IMR-90 (cell line): Measurements from ENCODE around the gene CNGB1. TPM values are rescaled to one million over a fixed set of nuclear protein-coding genes. Genes with fewer than 3 reads are reported as not detected.

Experiments used
- ATAC-seq: fragments of 200-7000 bp; cut with Tn5 transposase; 2 replicates; pipeline ENCODE4 v1.9.1; 2020; ENCODE audit warnings: low read depth, mild to moderate bottlenecking, moderate library complexity
- BruUV-seq: library from RNA; stranded (reverse); fragments of 400-500 nt; replicated peaks from 2 replicates; lab custom pipeline; 2021; lab: Mats Ljungman, UMichigan
- CTCF ChIA-PET: fragments of 300-600 bp; formaldehyde crosslinking; extraction: SDS; loops from one replicate; lab custom pipeline; 2021; ENCODE audit warnings: antibody characterized with exemption; lab: Yijun Ruan, JAX
- POLR2A ChIA-PET: fragments of 300-600 bp; sonication (Branson Sonifier 250); formaldehyde crosslinking; loops from one replicate; lab custom pipeline; 2022; ENCODE audit warnings: antibody characterized with exemption; ENCODE audit not compliant: unreplicated experiment; lab: Charles Lee
- DNase-seq: peaks from one replicate; pipeline ENCODE4 v3.0.0; 2013
- H2AFZ ChIP-seq: replicated peaks from 2 replicates; pipeline ENCODE3; 2013; ENCODE audit warnings: low read length, mild to moderate bottlenecking; ENCODE audit not compliant: poor library complexity
- H2AK5ac ChIP-seq: 2 replicates; pipeline ENCODE4 v1.6.1; 2013; ENCODE audit warnings: low read depth, low read length, inconsistent platforms
- H2AK9ac ChIP-seq: replicated peaks from 2 replicates; pipeline ENCODE3; 2013; ENCODE audit warnings: mild to moderate bottlenecking, low read depth, low read length, moderate library complexity; ENCODE audit not compliant: poor library complexity
- H2BK120ac ChIP-seq: 2 replicates; pipeline ENCODE4 v1.6.1; 2013; ENCODE audit warnings: low read depth, low read length, inconsistent platforms
- H2BK15ac ChIP-seq: 3 replicates; pipeline ENCODE4 v1.6.1; 2013; ENCODE audit warnings: low read depth, low read length, inconsistent platforms
- H2BK20ac ChIP-seq: 2 replicates; pipeline ENCODE4 v1.6.1; 2013; ENCODE audit warnings: low read depth, mild to moderate bottlenecking, inconsistent platforms, low read length, moderate library complexity
- H2BK5ac ChIP-seq: 2 replicates; pipeline ENCODE4 v1.6.1; 2013; ENCODE audit warnings: mild to moderate bottlenecking, low read depth, low read length, inconsistent platforms; ENCODE audit not compliant: poor library complexity, severe bottlenecking
- H3K14ac ChIP-seq: replicated peaks from 2 replicates; pipeline ENCODE4 v1.6.1; 2013; ENCODE audit warnings: low read depth, low read length, inconsistent platforms
- H3K18ac ChIP-seq: 2 replicates; pipeline ENCODE4 v1.6.1; 2013; ENCODE audit warnings: low read depth, low read length, control low read depth
- H3K23ac ChIP-seq: 2 replicates; pipeline ENCODE4 v1.6.1; 2013; ENCODE audit warnings: low read depth, low read length, inconsistent platforms
- H3K27ac ChIP-seq: 2 replicates; pipeline ENCODE4 v1.5.1; 2013; ENCODE audit warnings: mild to moderate bottlenecking, control low read depth, low read length; ENCODE audit not compliant: insufficient read depth
- H3K27me3 ChIP-seq: 2 replicates; pipeline ENCODE4 v1.6.1; 2013; ENCODE audit warnings: low read length; ENCODE audit not compliant: control insufficient read depth, insufficient read depth
- H3K36me3 ChIP-seq: 2 replicates; pipeline ENCODE4 v1.6.1; 2013; ENCODE audit warnings: low read length, mixed read lengths; ENCODE audit not compliant: control insufficient read depth, insufficient read depth
- H3K4ac ChIP-seq: 2 replicates; pipeline ENCODE4 v1.6.1; 2013; ENCODE audit warnings: low read depth, low read length, inconsistent platforms
- H3K4me1 ChIP-seq: 2 replicates; pipeline ENCODE4 v1.6.1; 2013; ENCODE audit warnings: low read length, mixed read lengths; ENCODE audit not compliant: control insufficient read depth, insufficient read depth
- H3K4me2 ChIP-seq: 2 replicates; pipeline ENCODE4 v1.6.1; 2013; ENCODE audit warnings: low read depth, mild to moderate bottlenecking, control low read depth, low read length, moderate library complexity
- H3K4me3 ChIP-seq: 2 replicates; pipeline ENCODE4 v1.5.1; 2013; ENCODE audit warnings: low read depth, mild to moderate bottlenecking, control low read depth, low read length, moderate library complexity; ENCODE audit not compliant: insufficient read depth
- H3K56ac ChIP-seq: 2 replicates; pipeline ENCODE4 v1.6.1; 2013; ENCODE audit warnings: low read length, inconsistent platforms; ENCODE audit not compliant: insufficient read depth; ENCODE audit errors: extremely low read depth
- H3K79me1 ChIP-seq, 2 experiments: 2 replicates each; pipeline ENCODE4 v1.6.1; 2013; ENCODE audit warnings: low read length in 2 of 2, inconsistent platforms in 1 of 2, low read depth in 1 of 2
- H3K9ac ChIP-seq: 2 replicates; pipeline ENCODE4 v1.6.1; 2013; ENCODE audit warnings: low read depth, low read length, control low read depth
- H3K9me1 ChIP-seq: 2 replicates; pipeline ENCODE4 v1.6.1; 2013; ENCODE audit warnings: low read length, inconsistent platforms; ENCODE audit not compliant: insufficient read depth
- H3K9me3 ChIP-seq: 2 replicates; pipeline ENCODE4 v1.6.1; 2013; ENCODE audit warnings: low read length; ENCODE audit not compliant: control insufficient read depth, insufficient read depth
- H4K20me1 ChIP-seq: 2 replicates; pipeline ENCODE4 v1.6.1; 2013; ENCODE audit warnings: low read length, inconsistent platforms; ENCODE audit not compliant: insufficient read depth
- H4K5ac ChIP-seq: 2 replicates; pipeline ENCODE4 v1.6.1; 2013; ENCODE audit warnings: mild to moderate bottlenecking, low read depth, low read length, control low read depth
- H4K8ac ChIP-seq, 2 experiments: 2 replicates each; pipeline ENCODE4 v1.6.1; 2013; ENCODE audit warnings: low read depth in 2 of 2, low read length in 2 of 2, control low read depth in 1 of 2, inconsistent platforms in 1 of 2
- H4K91ac ChIP-seq: 2 replicates; pipeline ENCODE4 v1.6.1; 2013; ENCODE audit warnings: low read depth, low read length, inconsistent platforms; ENCODE audit not compliant: insufficient read depth
- NFE2L2 ChIP-seq: fragments of 150-350 bp; IDR thresholded peaks from 2 replicates; pipeline ENCODE4 v1.6.1; 2016; ENCODE audit warnings: low read depth, mild to moderate bottlenecking, low read length
- WGBS, 2 experiments: methylation state at CpG; one replicate each; pipeline versions ENCODE4 v1.1.5 to v1.1.7; 2013; ENCODE audit warnings: missing lambda C conversion rate in 2 of 2; ENCODE audit not compliant: insufficient read length in 1 of 2; ENCODE audit errors: extremely low coverage in 2 of 2; 5-methylcytosine and 5-hydroxymethylcytosine counted together
- dilution Hi-C: fragments of 300-500 bp; cut with HindIII; formaldehyde crosslinking; loops from one replicate; pipeline ENCODE4 v1.14.3; 2018; ENCODE audit warnings: low sequenced_read_pairs; ENCODE audit not compliant: unreplicated experiment
- in situ Hi-C: fragments of 300-500 bp; cut with MboI; formaldehyde crosslinking; loops from 3 replicates; pipeline ENCODE4 v1.14.3; 2019; ENCODE audit warnings: low sequenced_read_pairs, inconsistent platforms, mixed read lengths
- intact Hi-C: fragments of 100-400 bp; cut with micrococcal nuclease; formaldehyde crosslinking; loops from 2 replicates; pipeline ENCODE4 v1.10.0; 2022
- polyA plus RNA-seq, 3 experiments: library from polyadenylated mRNA; depleted of rRNA; stranded (reverse); fragments of >200 nt; gene quantifications; 2 replicates each; pipeline ENCODE4 v1.2.3, GENCODE V29; 2012; ENCODE audit warnings: low replicate concordance in 1 of 3
- total RNA-seq: library from RNA; depleted of rRNA; stranded (reverse); fragments of >200 nt; gene quantifications from 2 replicates; pipeline ENCODE4 v1.2.3, GENCODE V29; 2012

CNGB1 gene
- total and polyA plus RNA-seq, 2 of the 4 experiments (the other 2 are of a cell fraction) = not detected

DNA sequence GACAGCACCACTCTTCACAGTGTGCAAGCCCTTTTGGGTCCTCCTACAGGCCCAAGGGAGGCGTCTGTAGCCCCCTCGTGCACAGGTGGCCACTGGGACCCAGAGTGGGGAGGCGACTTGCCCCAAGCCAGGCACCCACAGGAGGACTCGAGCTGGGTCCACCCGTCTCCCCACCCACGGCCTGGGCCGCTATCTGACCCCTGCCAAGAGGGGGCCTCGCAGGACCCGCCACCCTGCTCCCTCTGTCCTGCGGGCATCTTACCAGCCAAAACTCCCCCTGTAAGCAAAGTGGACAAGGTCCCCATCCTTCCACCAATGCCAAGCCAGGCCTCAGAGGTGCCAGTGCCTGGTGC is 31.1 kb downstream of the CNGB1 start:
- Histone ChIP-seq H3K14ac (no peak overlapping the region), H3K9ac (no peak overlapping the region), H3K27me3 (peaks cover 20% of the 10 kb centered on the region), H4K91ac (no peak overlapping the region), H4K8ac (no peak overlapping the region), H4K5ac (no peak overlapping the region), H2AK5ac (no peak overlapping the region), H2BK15ac (no peak overlapping the region), H2BK5ac (no peak overlapping the region), H2AFZ (no peak overlapping the region), H3K18ac (no peak overlapping the region), H3K9me1 (no peaks in the 10 kb centered on the region), H2BK120ac (no peak overlapping the region), H3K9me3 (no peaks in the 10 kb centered on the region), H3K4me3 (no peak overlapping the region), H3K23ac (no peak overlapping the region), H2BK20ac (no peak overlapping the region), H3K56ac (no peak overlapping the region), H4K20me1 (no peaks in the 10 kb centered on the region), H3K4ac (no peak overlapping the region), H3K4me2 (no peak overlapping the region), H2AK9ac (no peak overlapping the region), H3K36me3 (no peaks in the 10 kb centered on the region), H3K79me1 (no peaks in the 10 kb centered on the region), H3K4me1 (no peaks in the 10 kb centered on the region), H3K27ac (no peak overlapping the region)
- no peak for DNase-seq
- WGBS, 2 experiments = 87% methylated on average over 6 of the region's 10 CpGs; no CpG with 5 or more reads in 1 of the 2 experiments
- ChIA-PET POLR2A (no interaction called here), CTCF (no interaction called here)
- intact Hi-C loops = no loop called here
- dilution Hi-C loops = no loop called here
- no peak for ATAC-seq
- no TSS peak for BruUV-seq
- TF ChIP-seq NFE2L2 = no peak
- in situ Hi-C loops = no loop called here
